ENCODE results near the gene WWOX. TPM values are rescaled to one million over a fixed set of nuclear protein-coding genes. Genes with fewer than 3 reads are reported as not detected.

The WWOX gene
- total RNA-seq, 6 experiments from 2014 or later = 0.46 to 3.4 (median 1.3) TPM

- Mint-ChIP-seq H3K36me3 (ENCODE audit: low read depth) (no peaks in the 10 kb centered on the region), H3K4me1 (ENCODE audit: low read depth) (peaks cover 6% of the 10 kb centered on the region), H3K4me3 (no peak overlapping the region), H3K9me3 (no peaks in the 10 kb centered on the region), H3K27me3 (ENCODE audit: insufficient read depth) (no peaks in the 10 kb centered on the region), H3K27ac (no peak overlapping the region)
- TF ChIP-seq, protein P1, sequence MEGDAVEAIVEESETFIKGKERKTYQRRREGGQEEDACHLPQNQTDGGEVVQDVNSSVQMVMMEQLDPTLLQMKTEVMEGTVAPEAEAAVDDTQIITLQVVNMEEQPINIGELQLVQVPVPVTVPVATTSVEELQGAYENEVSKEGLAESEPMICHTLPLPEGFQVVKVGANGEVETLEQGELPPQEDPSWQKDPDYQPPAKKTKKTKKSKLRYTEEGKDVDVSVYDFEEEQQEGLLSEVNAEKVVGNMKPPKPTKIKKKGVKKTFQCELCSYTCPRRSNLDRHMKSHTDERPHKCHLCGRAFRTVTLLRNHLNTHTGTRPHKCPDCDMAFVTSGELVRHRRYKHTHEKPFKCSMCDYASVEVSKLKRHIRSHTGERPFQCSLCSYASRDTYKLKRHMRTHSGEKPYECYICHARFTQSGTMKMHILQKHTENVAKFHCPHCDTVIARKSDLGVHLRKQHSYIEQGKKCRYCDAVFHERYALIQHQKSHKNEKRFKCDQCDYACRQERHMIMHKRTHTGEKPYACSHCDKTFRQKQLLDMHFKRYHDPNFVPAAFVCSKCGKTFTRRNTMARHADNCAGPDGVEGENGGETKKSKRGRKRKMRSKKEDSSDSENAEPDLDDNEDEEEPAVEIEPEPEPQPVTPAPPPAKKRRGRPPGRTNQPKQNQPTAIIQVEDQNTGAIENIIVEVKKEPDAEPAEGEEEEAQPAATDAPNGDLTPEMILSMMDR (IDR thresholded peaks at IDR 0.05) = no peak
- DNase-seq = no peak
Observed at GRCh38 chr16:78098087-78098486, 1.4 kb upstream of the WWOX start.

- Mint-ChIP-seq H3K4me1 (ENCODE audit: low read depth) (peaks cover 6% of the 10 kb centered on the region), H3K9me3 (no peaks in the 10 kb centered on the region), H3K27me3 (ENCODE audit: insufficient read depth) (no peaks in the 10 kb centered on the region), H3K4me3 (peak overlapping the region; percentile 89), H3K36me3 (ENCODE audit: low read depth) (no peaks in the 10 kb centered on the region), H3K27ac (peak overlapping the region; percentile 82)
- no peak for DNase-seq
- TF ChIP-seq, protein P1 (IDR thresholded peaks at IDR 0.05) = no peak
Observed at GRCh38 chr16:78098595-78099270, 721 bp upstream of the WWOX start.

DNA sequence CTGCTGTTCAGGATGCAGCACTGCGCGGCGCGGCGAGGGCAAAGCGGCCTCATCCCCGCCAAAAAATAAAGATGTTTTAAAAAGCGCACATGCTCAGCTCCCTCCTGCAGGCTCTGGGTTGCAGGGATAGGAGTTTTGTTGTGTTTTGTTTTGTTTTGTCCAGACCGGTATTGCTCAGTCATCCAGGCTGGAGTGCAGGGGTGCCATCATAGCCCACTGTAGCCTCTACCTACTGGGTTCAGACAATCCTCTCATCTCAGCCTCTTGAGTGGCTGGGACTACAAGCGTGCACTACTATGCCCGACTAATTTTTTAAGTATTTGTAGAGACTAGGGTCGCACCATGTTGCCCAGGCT lies 636 bp downstream of the WWOX start:
- Mint-ChIP-seq H3K36me3 (ENCODE audit: low read depth) (no peaks in the 10 kb centered on the region), H3K4me3 (peak overlapping the region; percentile 89), H3K27me3 (ENCODE audit: insufficient read depth) (no peaks in the 10 kb centered on the region), H3K9me3 (no peaks in the 10 kb centered on the region), H3K27ac (no peak overlapping the region; the same call in 1 of the 2 replicates), H3K4me1 (ENCODE audit: low read depth) (peaks cover 6% of the 10 kb centered on the region)
- TF ChIP-seq, protein P1 (IDR thresholded peaks at IDR 0.05) = peak; percentile 7
- DNase-seq = no peak

DNA sequence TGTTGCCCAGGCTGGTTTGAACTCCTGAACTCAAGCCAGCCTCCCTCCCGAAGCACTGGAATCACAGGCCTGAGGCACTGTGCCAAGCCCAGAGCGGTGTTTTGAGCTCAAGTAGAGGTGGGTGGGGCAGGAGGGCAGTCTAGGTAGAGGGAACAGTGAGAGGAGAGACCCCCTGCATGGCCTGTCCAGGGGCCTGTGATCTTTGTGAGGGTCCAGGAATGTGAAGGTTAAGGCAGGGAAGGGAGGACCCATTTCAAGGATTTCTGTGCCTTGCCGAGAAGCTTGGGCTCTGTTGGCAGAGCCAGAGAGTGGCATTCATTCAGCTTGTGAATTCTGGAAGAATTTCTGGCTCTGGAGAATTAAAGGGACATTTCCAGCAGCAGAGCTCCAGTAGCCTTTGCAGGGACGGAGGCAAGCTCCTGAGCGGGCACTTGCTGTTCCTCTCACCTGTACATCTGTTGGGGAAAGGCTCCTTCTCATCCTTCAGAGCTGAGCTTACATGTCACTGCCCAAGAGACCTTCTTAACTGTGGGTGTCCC lies 2.7 kb downstream of the WWOX start:
- no peak overlapping the region for H3K4me3 Mint-ChIP-seq

DNA sequence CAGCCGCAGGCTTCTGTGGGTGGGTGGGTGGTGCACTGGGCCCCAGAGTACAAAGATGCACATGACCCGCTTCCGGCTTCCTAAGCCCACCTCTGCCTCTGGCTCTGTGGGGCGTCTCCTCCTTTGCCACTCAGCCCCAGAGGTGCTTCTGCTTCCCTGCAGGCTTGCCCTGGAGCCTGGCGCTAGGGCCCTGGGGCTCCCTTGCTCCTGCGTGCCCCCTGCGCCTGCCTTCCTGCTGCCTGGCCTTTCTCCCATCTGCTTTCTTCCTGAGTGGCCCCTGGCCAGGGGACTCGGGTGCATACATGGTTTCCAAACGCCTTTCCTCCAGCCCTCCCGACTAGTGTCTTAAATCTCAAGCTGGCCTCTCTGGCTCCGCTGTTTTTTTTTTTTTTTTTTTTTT lies 3.4 kb downstream of the WWOX start:
- no peak overlapping the region for H3K4me3 Mint-ChIP-seq
- no peak overlapping the region for H3K27ac Mint-ChIP-seq
- no peak for DNase-seq
- peaks cover 6% of the 10 kb centered on the region for H3K4me1 Mint-ChIP-seq (ENCODE audit: low read depth)
- no peaks in the 10 kb centered on the region for H3K27me3 Mint-ChIP-seq (ENCODE audit: insufficient read depth)
- TF ChIP-seq, protein P1 (IDR thresholded peaks at IDR 0.05) = no peak
- H3K36me3 Mint-ChIP-seq (ENCODE audit: low read depth) = no peaks in the 10 kb centered on the region
- no peaks in the 10 kb centered on the region for H3K9me3 Mint-ChIP-seq

More for the DNA sequence above, 2.7 kb downstream of the WWOX start:
- TF ChIP-seq, protein P1 (IDR thresholded peaks at IDR 0.05) = no peak
- H3K27me3 Mint-ChIP-seq (ENCODE audit: insufficient read depth) = no peaks in the 10 kb centered on the region
- H3K4me1 Mint-ChIP-seq (ENCODE audit: low read depth) = peaks cover 6% of the 10 kb centered on the region
- H3K27ac Mint-ChIP-seq = no peak overlapping the region
- H3K9me3 Mint-ChIP-seq = no peaks in the 10 kb centered on the region
- no peak for DNase-seq
- H3K36me3 Mint-ChIP-seq (ENCODE audit: low read depth) = no peaks in the 10 kb centered on the region
